Measurements from ENCODE around the gene SERPINB12. TPM values are rescaled to one million over a fixed set of nuclear protein-coding genes. Genes with fewer than 3 reads are reported as not detected.

Gene SERPINB12
- total RNA-seq, 1 donor from 2014 or later: not detected

- DNase-seq (no peak), ATAC-seq (no peak)
- intact Hi-C loops (cut with DNase I): no loop called here
- Histone ChIP-seq H3K27ac (no peak overlapping the region), H3K9me3 (no peaks in the 10 kb centered on the region), H3K4me1 (no peaks in the 10 kb centered on the region), H3K36me3 (no peaks in the 10 kb centered on the region), H3K27me3 (no peaks in the 10 kb centered on the region), H3K4me3 (no peak overlapping the region)
- TF ChIP-seq CTCF (IDR thresholded peaks at IDR 0.05): no peak
Measured at GRCh38 chr18:63508596-63508995, 33.6 kb upstream of the SERPINB12 start.

GRCh38 chr18:63511285-63511684 lies 30.9 kb upstream of the SERPINB12 start:
- no peak overlapping the region for H3K27ac ChIP-seq
- no peak for DNase-seq
- intact Hi-C loops (cut with DNase I): loop anchor here (10.0 kb wide), 1 partner anchor 64 kb away; no protein-coding TSS in a partner anchor
- no peaks in the 10 kb centered on the region for H3K36me3 ChIP-seq
- H3K4me1 ChIP-seq: no peaks in the 10 kb centered on the region
- peak; percentile 57 for ATAC-seq
- H3K27me3 ChIP-seq: no peaks in the 10 kb centered on the region
- no peak overlapping the region for H3K4me3 ChIP-seq
- TF ChIP-seq CTCF (IDR thresholded peaks at IDR 0.05): peak; percentile 51
- no peaks in the 10 kb centered on the region for H3K9me3 ChIP-seq

GRCh38 chr18:63514326-63514725 lies 27.8 kb upstream of the SERPINB12 start:
- Histone ChIP-seq H3K27me3 (no peaks in the 10 kb centered on the region), H3K27ac (no peak overlapping the region), H3K4me1 (no peaks in the 10 kb centered on the region), H3K4me3 (no peak overlapping the region), H3K36me3 (no peaks in the 10 kb centered on the region), H3K9me3 (no peaks in the 10 kb centered on the region)
- no peak for TF ChIP-seq CTCF (IDR thresholded peaks at IDR 0.05)
- intact Hi-C loops (cut with DNase I): loop anchor here (10.0 kb wide), 1 partner anchor 60 kb away; no protein-coding TSS in a partner anchor
- ATAC-seq (no peak), DNase-seq (no peak)

GRCh38 chr18:63514888-63515678 lies 27.1 kb upstream of the SERPINB12 start:
- DNase-seq: no peak
- H3K27ac ChIP-seq: no peak overlapping the region

GRCh38 chr18:63515801-63516200 lies 26.4 kb upstream of the SERPINB12 start:
- TF ChIP-seq CTCF (IDR thresholded peaks at IDR 0.05): no peak
- H3K27ac ChIP-seq: no peak overlapping the region
- no peaks in the 10 kb centered on the region for H3K4me1 ChIP-seq
- H3K36me3 ChIP-seq: no peaks in the 10 kb centered on the region
- DNase-seq (no peak), ATAC-seq (no peak)
- H3K9me3 ChIP-seq: no peaks in the 10 kb centered on the region
- H3K27me3 ChIP-seq: no peaks in the 10 kb centered on the region
- H3K4me3 ChIP-seq: no peak overlapping the region
- intact Hi-C loops (cut with DNase I): loop anchor here (10.0 kb wide), 1 partner anchor 59 kb away; no protein-coding TSS in a partner anchor

More at GRCh38 chr18:63514888-63515678, 27.1 kb upstream of the SERPINB12 start:
- H3K36me3 ChIP-seq: no peaks in the 10 kb centered on the region
- no peaks in the 10 kb centered on the region for H3K9me3 ChIP-seq
- H3K4me1 ChIP-seq: no peaks in the 10 kb centered on the region
- no peak for ATAC-seq
- H3K27me3 ChIP-seq: no peaks in the 10 kb centered on the region
- intact Hi-C loops (cut with DNase I): loop anchor here (10.0 kb wide), 1 partner anchor 60 kb away; no protein-coding TSS in a partner anchor
- TF ChIP-seq CTCF (IDR thresholded peaks at IDR 0.05): no peak
- no peak overlapping the region for H3K4me3 ChIP-seq
